NCI-H2081 (cell line): Measurements from ENCODE around the gene MEGF11.

ENCODE experiments used
- DNase-seq, 2 experiments: peaks; one replicate each; lab custom pipeline; 2025; lab: John Stamatoyannopoulos, UW

The MEGF11 gene

GRCh38 chr15:66144978-66145725, 108.4 kb downstream of the MEGF11 start:
- DNase-seq = no peak

GRCh38 chr15:66142285-66142684, 111.3 kb downstream of the MEGF11 start:
- peak in 1 of 2 experiments; percentile 35 for DNase-seq

- peak in 1 of 2 experiments; percentile 69 for DNase-seq
Observed at GRCh38 chr15:66139591-66140207, 113.9 kb downstream of the MEGF11 start.

GRCh38 chr15:66138892-66139590, 114.5 kb downstream of the MEGF11 start:
- peak; percentile 61 to 90 for DNase-seq

DNA sequence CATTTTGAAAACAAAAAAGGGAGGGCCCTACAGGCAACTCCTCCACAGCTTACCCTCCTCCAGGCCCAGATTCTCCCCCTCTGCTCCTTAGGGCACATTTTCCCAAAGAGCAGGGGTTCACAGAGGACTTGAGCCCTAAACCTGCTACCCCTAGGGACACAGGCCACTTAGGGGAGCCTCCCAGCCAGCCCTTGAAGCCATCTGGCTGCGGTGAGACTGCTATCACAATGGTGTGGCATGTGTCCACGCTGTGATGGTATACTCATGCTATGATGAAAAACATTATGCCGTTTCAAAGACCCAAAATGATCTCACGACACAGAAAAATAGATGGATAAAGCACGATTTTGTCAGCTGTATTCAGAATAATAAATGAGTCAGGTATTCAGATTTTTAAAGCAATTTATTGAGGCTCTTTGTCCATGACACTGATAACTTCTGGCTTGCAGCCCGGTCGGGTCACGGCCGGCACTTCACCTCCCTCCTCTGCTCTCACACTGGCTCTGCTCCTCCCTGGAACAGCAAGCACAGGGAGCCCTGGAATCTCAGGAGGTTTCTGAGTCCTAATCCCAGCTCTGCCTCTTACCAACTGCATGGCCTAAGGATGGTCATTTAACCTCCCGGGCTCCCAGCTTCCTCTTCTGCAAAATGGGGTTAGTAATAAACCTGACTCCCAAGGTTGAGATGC, 115.3 kb downstream of the MEGF11 start:
- DNase-seq = peak in 1 of 2 experiments; percentile 59

GRCh38 chr15:66136948-66137347, 116.6 kb downstream of the MEGF11 start:
- DNase-seq = no peak

DNA sequence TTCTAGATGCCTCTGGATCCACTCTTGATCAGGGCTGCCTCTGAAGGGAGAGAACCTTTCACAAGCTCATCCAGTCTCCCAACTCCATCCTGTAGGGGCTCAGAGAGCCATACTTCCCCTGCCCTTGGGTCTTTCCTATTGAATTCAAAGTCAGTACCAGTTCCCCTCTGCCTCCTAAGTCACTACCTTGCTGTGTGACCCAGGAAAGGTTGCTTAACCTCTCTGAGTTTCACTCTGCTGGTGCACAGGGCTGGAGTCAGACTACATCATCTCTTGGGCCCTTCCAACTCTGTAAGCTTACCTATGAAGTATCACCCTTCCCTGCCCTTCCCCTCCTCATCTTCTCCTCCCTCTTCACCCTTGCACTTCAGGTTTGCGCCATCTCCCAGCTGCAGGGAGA, 117.9 kb downstream of the MEGF11 start:
- no peak for DNase-seq

DNA sequence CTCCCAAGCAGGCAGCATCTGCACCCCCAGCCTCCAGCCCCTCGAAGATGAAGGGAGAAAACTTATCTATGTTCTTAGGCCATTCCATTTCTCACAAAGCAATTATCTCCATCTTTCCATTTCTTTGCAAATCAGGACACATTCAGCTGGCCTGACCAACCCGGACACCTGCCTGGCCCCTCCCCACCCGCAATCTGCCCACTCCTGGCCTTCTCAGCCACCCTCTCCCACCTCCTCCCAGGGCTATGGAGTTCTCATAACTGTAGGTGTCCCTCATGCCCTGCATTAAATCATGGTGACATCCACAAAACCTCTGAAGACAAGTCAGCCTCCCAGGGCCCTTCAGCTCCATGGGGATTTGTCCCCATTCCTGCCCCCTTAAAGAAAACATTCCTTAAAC, 119.3 kb downstream of the MEGF11 start:
- no peak for DNase-seq

DNA sequence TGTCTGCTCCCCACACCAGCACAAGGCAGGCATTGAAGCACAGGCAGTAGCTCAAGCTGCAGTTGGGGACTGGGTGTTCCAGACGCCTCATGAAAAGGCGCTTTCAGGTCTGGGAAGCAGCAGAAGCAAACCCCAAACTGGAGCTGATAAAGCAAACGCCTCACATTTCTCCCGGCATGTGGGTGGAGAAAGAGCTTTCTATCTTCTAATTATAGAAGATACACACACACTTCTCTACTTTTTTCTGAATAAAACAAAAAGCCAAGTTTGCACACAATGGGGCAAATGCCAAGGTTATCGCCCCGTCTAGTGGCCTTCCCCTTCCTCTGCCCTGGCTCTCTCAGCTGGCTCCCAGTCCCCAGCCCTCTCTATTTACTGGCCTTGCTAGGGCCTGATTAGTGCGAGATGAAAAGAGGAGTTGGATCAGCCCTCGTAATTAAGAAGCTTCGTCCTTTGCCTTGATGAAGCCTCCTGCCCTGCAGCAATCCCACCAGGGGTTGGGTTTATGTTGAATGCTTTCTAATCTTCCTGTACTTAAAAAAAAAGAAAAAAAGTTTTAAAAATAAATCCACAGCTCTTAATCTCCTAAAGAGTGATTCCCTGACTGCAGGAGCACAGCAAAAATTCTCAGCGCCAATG, 120.2 kb downstream of the MEGF11 start:
- DNase-seq = no peak

DNA sequence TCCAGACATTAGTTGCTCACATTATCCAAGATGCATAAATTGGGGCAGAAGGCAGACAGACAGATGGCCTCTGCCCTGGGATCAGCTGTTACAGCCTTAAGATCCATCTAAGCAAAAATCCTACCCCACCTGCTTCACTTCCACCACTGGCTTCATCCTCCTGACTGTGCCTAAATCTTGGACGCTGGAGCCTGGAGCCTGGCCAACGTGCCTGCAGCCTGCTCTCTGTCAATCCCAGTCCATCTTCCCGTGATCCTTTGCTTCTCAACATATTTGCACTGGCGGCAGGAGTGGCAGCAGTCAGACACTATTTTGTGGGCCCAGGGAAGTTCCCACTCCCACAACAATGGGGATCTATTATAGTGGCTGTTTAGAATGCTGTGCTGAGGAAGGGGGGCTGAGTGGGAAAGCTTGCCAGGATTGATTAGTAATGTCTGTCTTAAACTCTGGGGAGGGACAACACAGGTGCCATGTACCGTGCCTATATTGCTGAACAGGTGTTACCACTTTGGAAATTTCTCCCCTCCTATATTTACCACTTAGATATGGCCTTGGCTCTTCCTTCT, 121.2 kb downstream of the MEGF11 start:
- DNase-seq = peak in 1 of 2 experiments; percentile 26

DNA sequence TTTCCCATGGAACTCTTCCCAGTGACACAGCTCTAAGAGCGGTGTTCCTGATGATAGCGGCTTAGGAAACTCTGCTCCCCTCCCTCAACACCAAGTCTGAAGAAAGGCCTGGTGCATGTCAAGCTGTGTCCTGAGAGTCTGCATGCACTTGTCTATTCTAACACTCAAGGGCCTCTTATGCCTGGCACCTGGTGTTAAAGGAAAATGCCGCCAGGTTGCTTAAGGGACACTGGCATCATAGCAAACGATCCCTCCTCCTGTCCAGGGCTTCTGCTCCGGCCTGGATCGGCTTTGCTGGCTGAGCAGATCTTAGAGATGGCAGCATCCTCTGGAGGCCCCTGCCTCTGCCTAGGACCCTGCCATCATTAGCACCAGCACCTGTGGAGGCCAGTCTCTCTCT, 121.7 kb downstream of the MEGF11 start:
- no peak for DNase-seq

GRCh38 chr15:66131200-66131599, 122.3 kb downstream of the MEGF11 start:
- DNase-seq = no peak

- DNase-seq = no peak
Observed at GRCh38 chr15:66130496-66131034, 123.0 kb downstream of the MEGF11 start.

DNA sequence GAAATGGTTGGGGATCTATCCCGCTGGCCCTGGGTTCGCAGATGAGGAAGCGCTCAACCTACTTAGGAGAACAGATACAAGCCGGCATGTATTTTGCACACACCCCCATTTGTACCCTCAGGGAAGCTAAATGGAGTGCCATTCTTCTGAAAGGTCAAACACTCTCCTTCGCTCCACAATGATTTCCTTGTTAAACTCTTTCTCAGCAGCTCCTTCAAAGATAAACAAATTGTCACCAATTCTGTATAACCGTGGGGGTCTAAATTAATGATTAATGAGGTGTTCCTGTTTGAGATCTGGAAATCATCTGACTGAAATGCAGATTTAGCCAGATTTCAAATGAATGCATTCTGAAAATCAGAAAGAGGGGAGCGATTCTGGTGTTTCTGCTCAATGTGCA, 124.0 kb downstream of the MEGF11 start:
- no peak for DNase-seq

- no peak for DNase-seq
Observed at GRCh38 chr15:66128116-66128680, 125.4 kb downstream of the MEGF11 start.

GRCh38 chr15:66126456-66126855, 127.1 kb downstream of the MEGF11 start:
- DNase-seq = no peak

- DNase-seq = peak in 1 of 2 experiments; percentile 29
Observed at GRCh38 chr15:66126031-66126441, 127.5 kb downstream of the MEGF11 start.

DNA sequence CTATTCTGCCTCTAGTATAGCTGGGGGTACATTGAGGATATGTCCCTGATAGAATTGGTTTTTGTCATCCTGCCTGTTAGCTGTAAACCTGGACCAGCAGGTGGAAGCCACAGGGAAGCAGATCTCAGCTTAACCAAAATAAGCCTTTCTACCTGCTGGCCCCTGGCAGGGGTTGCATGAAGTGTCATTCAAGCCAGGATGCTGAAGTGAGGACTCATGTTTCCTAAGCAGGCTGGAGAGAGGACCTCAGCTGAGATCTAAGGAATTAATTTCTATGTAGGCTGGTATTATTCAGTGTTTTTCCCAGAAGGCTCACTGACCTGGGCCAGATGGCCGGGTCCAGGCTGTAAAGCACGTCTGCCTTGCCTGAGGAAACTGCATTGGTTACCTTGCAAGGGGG, 128.9 kb downstream of the MEGF11 start:
- peak in 1 of 2 experiments; percentile 27 for DNase-seq

- DNase-seq = no peak
Observed at GRCh38 chr15:66123799-66124198, 129.8 kb downstream of the MEGF11 start.

DNA sequence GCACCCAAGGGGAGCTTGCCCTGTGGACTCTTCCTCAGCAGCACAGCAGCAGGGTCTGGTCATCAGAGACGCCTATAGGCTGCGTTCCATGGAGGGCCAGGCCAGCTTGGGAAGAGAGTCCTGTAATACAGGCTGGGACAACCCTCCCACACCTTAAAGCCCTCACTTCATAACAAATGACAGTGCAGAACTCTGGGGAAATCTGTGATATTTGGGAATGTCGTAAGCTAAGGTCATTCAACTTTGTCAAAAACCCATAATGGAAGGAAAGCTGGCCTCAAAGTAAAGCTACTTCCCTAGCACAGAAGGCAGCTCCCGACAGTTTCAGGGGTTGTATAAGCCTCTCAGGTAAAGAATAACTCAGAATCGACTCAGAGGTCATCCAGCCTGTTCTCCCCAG, 133.1 kb downstream of the MEGF11 start:
- DNase-seq = no peak

DNA sequence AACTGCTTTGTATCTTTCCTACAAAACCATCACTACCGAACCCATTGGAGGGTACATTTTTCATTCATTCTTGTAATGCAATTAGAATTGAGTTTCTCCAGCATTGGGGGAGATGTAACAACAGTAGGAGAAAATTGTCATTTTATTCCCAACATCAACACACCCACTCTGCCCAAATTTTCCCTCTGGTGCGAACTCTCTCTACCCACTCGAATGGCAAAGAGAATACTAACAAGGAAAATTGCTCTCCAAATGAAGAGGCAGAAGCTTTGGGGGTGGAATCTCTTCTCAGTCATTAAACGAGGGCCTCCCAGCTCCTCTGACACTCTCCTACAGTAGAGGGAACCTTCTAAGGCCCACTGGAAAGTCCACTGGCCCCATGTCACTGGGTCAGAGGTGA, 135.7 kb downstream of the MEGF11 start:
- DNase-seq = no peak
